Measurements from ENCODE around the gene BBS1.

GRCh38 chr11:66462911-66463310 is 47.5 kb upstream of the BBS1 start:
- TF ChIP-seq CTCF (conservative IDR thresholded peaks at IDR 0.05) (no peak), ZFX (IDR thresholded peaks at IDR 0.05) (no peak)

Measured in C4-2B (cell line).